Tibial artery (tissue), 4 donors: Measurements from ENCODE around the gene FMO2.

ENCODE experiments used
- DNase-seq, 2 donors: peaks; one replicate each; pipeline ENCODE4 v3.0.0-alpha.2; 2019
- H3K27ac ChIP-seq, 2 donors: fragments of 200-600 bp; sonication (generic) in 1 of 2; 1 replicate in 1 of 2; 2 replicates in 1 of 2; pipeline ENCODE4 v1.5.1; 2018 to 2019; ENCODE audit warnings: mild to moderate bottlenecking in 1 of 2
- H3K27me3 ChIP-seq, 2 donors: fragments of 200-600 bp; sonication (generic) in 1 of 2; one replicate each; pipeline versions ENCODE4 v1.5.1 to v1.6.0; 2016 to 2019
- H3K36me3 ChIP-seq, 3 donors: fragments of 200-600 bp; sonication (generic) in 2 of 3; one replicate each; pipeline ENCODE4 v1.5.1; 2016 to 2019; ENCODE audit warnings: mild to moderate bottlenecking in 2 of 3
- H3K4me1 ChIP-seq, 4 donors: fragments of 200-600 bp; sonication (generic) in 2 of 4; 1 replicate in 3 of 4; 2 replicates in 1 of 4; pipeline ENCODE4 v1.5.1; 2016 to 2019
- H3K4me3 ChIP-seq, 2 donors: fragments of 200-600 bp; sonication (generic) in 1 of 2; 1 replicate in 1 of 2; 2 replicates in 1 of 2; pipeline ENCODE4 v1.5.1; 2018 to 2019; ENCODE audit warnings: mild to moderate bottlenecking in 2 of 2
- H3K9me3 ChIP-seq, 3 donors: fragments of 200-600 bp; sonication (generic) in 1 of 3; one replicate each; pipeline ENCODE4 v1.5.1; 2016 to 2019
- CTCF ChIP-seq, 2 experiments: fragments of 200-600 bp in 1 of 2; fragments of 450-650 bp in 1 of 2; IDR thresholded peaks; one replicate each; pipeline ENCODE4 v1.5.1; 2017 to 2019; ENCODE audit warnings: antibody characterized with exemption in 2 of 2, mild to moderate bottlenecking in 1 of 2, moderate library complexity in 1 of 2
- intact Hi-C: fragments of 100-400 bp; cut with DNase I; formaldehyde crosslinking; loops from one replicate; pipeline ENCODE4 v1.15.0; 2023; ENCODE audit warnings: low total_unique reads

The FMO2 gene

DNA sequence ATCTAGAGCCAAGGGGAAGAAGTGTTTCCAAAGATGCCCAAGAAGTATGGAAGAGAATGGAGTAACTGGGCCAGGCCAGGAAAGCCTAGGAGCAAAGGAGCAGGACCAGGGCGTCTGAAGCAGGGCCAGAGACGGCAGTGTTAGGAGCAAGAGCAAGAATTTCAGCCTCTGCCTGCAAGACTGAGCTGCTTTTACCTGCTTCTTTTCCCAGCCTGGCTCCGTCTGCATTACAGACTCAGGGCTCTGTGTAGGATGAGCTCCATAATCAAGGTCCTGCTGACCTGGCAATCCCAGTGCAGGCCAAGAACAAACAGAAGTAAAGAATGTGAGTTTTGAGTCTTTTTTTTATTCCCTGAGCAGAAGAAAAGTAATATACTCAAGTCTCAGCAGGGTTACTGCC, 73.3 kb downstream of the FMO2 start:
- no peaks in the 10 kb centered on the region for H3K9me3 ChIP-seq
- H3K27me3 ChIP-seq = no peaks in the 10 kb centered on the region
- intact Hi-C loops = no loop called here
- DNase-seq = no peak
- no peak overlapping the region for H3K27ac ChIP-seq
- no peak overlapping the region for H3K4me3 ChIP-seq
- no peaks in the 10 kb centered on the region for H3K36me3 ChIP-seq
- TF ChIP-seq CTCF (IDR thresholded peaks at IDR 0.05) = no peak
- peaks cover 0 to 11% (median 4%) of the 10 kb centered on the region in 4 donors for H3K4me1 ChIP-seq

DNA sequence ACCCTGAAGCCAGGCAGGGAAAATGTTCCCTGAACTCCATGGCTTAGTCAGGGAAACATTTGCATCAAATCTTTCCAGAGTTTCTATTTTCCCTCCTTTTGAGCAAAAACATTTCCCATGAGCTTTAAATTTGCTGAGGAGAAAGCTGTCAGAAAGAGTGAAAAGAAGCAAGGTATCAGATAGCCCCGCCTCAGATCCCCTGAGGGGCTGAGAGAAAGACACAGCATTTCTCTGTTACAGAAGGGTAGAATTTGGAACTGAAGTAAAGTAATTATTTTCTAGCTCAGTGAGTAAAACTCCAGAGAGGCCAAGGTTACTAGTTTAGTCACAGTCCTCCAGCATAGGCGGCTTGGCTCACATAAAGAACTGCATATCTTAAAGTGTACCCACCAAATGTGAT, 73.8 kb downstream of the FMO2 start:
- Histone ChIP-seq H3K9me3 (no peaks in the 10 kb centered on the region), H3K27ac (no peak overlapping the region), H3K4me3 (no peak overlapping the region), H3K36me3 (no peaks in the 10 kb centered on the region), H3K4me1 (peaks cover 0 to 11% (median 4%) of the 10 kb centered on the region in 4 donors), H3K27me3 (no peaks in the 10 kb centered on the region)
- intact Hi-C loops = no loop called here
- TF ChIP-seq CTCF (IDR thresholded peaks at IDR 0.05) = no peak
- no peak for DNase-seq
